Measurements from ENCODE around the gene C1orf167.

Gene C1orf167

GRCh38 chr1:11738096-11738495, 23.9 kb upstream of the C1orf167 start:
- no peak for TF ChIP-seq FOXM1 (IDR thresholded peaks at IDR 0.05; ENCODE audit: borderline replicate concordance, low read depth)
- no peak for TF ChIP-seq TAF1 (IDR thresholded peaks at IDR 0.05; ENCODE audit: low read depth)
- TF ChIP-seq EGR1 (IDR thresholded peaks at IDR 0.05), result no peak
- TF ChIP-seq CREB1 (IDR thresholded peaks at IDR 0.05; ENCODE audit: low read depth), result no peak
- no peak for TF ChIP-seq EP300 (IDR thresholded peaks at IDR 0.05; ENCODE audit: borderline replicate concordance)
- no peak for TF ChIP-seq TCF12 (IDR thresholded peaks at IDR 0.05; ENCODE audit: low read depth)
- TF ChIP-seq CEBPB (IDR thresholded peaks at IDR 0.05), result no peak
- no peak for TF ChIP-seq TEAD4 (IDR thresholded peaks at IDR 0.05)
- no peak for TF ChIP-seq REST (IDR thresholded peaks at IDR 0.05; ENCODE audit: low read depth)
- TF ChIP-seq ZBTB7A (IDR thresholded peaks at IDR 0.05; ENCODE audit: low read depth), result no peak
- no peak for TF ChIP-seq USF1 (IDR thresholded peaks at IDR 0.05)
- TF ChIP-seq NFIC (IDR thresholded peaks at IDR 0.05), result no peak
- TF ChIP-seq MAX (IDR thresholded peaks at IDR 0.05), result no peak
- no peak for TF ChIP-seq RAD21 (IDR thresholded peaks at IDR 0.05; ENCODE audit: low read depth)
- no peak for TF ChIP-seq YY1 (IDR thresholded peaks at IDR 0.05; ENCODE audit: low read depth)

GRCh38 chr1:11738783-11739182, 23.2 kb upstream of the C1orf167 start:
- TF ChIP-seq USF1 (IDR thresholded peaks at IDR 0.05) (no peak), ZBTB7A (IDR thresholded peaks at IDR 0.05; ENCODE audit: low read depth) (no peak), YY1 (IDR thresholded peaks at IDR 0.05; ENCODE audit: low read depth) (no peak), CEBPB (IDR thresholded peaks at IDR 0.05) (no peak), MAX (IDR thresholded peaks at IDR 0.05) (no peak), TCF12 (IDR thresholded peaks at IDR 0.05; ENCODE audit: low read depth) (no peak)

- TF ChIP-seq REST (IDR thresholded peaks at IDR 0.05; ENCODE audit: low read depth), result no peak
- no peak for TF ChIP-seq TAF1 (IDR thresholded peaks at IDR 0.05; ENCODE audit: low read depth)
- TF ChIP-seq USF1 (IDR thresholded peaks at IDR 0.05), result no peak
- no peak for TF ChIP-seq FOXM1 (IDR thresholded peaks at IDR 0.05; ENCODE audit: borderline replicate concordance, low read depth)
These were observed 21.5 kb upstream of the C1orf167 start for GRCh38 chr1:11740258-11741192.

GRCh38 chr1:11741482-11741881, 20.5 kb upstream of the C1orf167 start:
- TF ChIP-seq RAD21 (IDR thresholded peaks at IDR 0.05; ENCODE audit: low read depth) (no peak), REST (IDR thresholded peaks at IDR 0.05; ENCODE audit: low read depth) (no peak), ZBTB7A (IDR thresholded peaks at IDR 0.05; ENCODE audit: low read depth) (no peak), EP300 (IDR thresholded peaks at IDR 0.05; ENCODE audit: borderline replicate concordance) (no peak), TCF12 (IDR thresholded peaks at IDR 0.05; ENCODE audit: low read depth) (no peak), NFIC (IDR thresholded peaks at IDR 0.05) (no peak), TEAD4 (IDR thresholded peaks at IDR 0.05) (no peak), TAF1 (IDR thresholded peaks at IDR 0.05; ENCODE audit: low read depth) (no peak)

All from Ishikawa (cell line).